Breast epithelium (tissue), 4 donors: ENCODE results near the gene NDEL1. TPM values are rescaled to one million over a fixed set of nuclear protein-coding genes. Genes with fewer than 3 reads are reported as not detected.

Source experiments
- DNase-seq, 2 donors: peaks; one replicate each; pipeline ENCODE4 v3.0.0-alpha.2; 2019; ENCODE audit warnings: low spot score in 2 of 2
- H3K27ac ChIP-seq, 2 donors: fragments of 200-600 bp; sonication (generic) in 1 of 2; one replicate each; pipeline ENCODE4 v1.5.1; 2016 to 2019; ENCODE audit warnings: mild to moderate bottlenecking in 1 of 2
- H3K27me3 ChIP-seq, 2 donors: fragments of 200-600 bp; sonication (generic) in 1 of 2; one replicate each; pipeline versions ENCODE4 v1.5.1 to v1.6.0; 2017 to 2019; ENCODE audit warnings: control low read depth in 1 of 2, mild to moderate bottlenecking in 1 of 2
- H3K36me3 ChIP-seq: fragments of 200-600 bp; one replicate; pipeline ENCODE4 v1.5.1; 2019
- H3K4me1 ChIP-seq, 2 donors: fragments of 200-600 bp; sonication (generic); one replicate each; pipeline ENCODE4 v1.5.1; 2016 to 2019; ENCODE audit warnings: control low read depth in 1 of 2
- H3K4me3 ChIP-seq, 3 donors: fragments of 200-600 bp; sonication (generic); 1 replicate in 2 of 3; 2 replicates in 1 of 3; pipeline ENCODE4 v1.5.1; 2016 to 2019; ENCODE audit warnings: mild to moderate bottlenecking in 3 of 3, moderate library complexity in 2 of 3
- H3K9me3 ChIP-seq, 2 donors: fragments of 200-600 bp; sonication (generic) in 1 of 2; one replicate each; pipeline ENCODE4 v1.5.1; 2016 to 2019; ENCODE audit warnings: control low read depth in 1 of 2
- POLR2A ChIP-seq: fragments of 450-650 bp; IDR thresholded peaks from one replicate; pipeline ENCODE4 v1.6.1; 2016; ENCODE audit warnings: antibody characterized with exemption, mild to moderate bottlenecking, moderate library complexity
- POLR2AphosphoS5 ChIP-seq, 3 donors: sonication (generic); formaldehyde crosslinking; IDR thresholded peaks; one replicate each; pipeline ENCODE4 v1.6.1; 2017; ENCODE audit warnings: antibody characterized with exemption in 3 of 3
- intact Hi-C: fragments of 100-400 bp; cut with DNase I; formaldehyde crosslinking; loops from one replicate; pipeline ENCODE4 v1.15.1; 2023; ENCODE audit warnings: low total_unique reads
- total RNA-seq, 3 donors: library from RNA; depleted of rRNA; stranded (reverse); fragments of >200 nt; gene quantifications; one replicate each; pipeline ENCODE4 v1.1.0, GENCODE V29; 2016
- TF ChIP-seq, protein P1 (sequence below), 3 donors: fragments of 450-650 bp; IDR thresholded peaks; one replicate each; pipeline ENCODE4 v1.5.1; 2016 to 2017; ENCODE audit warnings: antibody characterized with exemption in 3 of 3, mild to moderate bottlenecking in 3 of 3, moderate library complexity in 3 of 3

NDEL1 gene
- total RNA-seq, 3 donors from 2014 or later = 51.1 to 80.6 (median 61.4) TPM

- intact Hi-C loops = no loop called here
- Histone ChIP-seq H3K27me3 (no peaks in the 10 kb centered on the region), H3K27ac (peak overlapping the region in 1 of 2 donors; percentile 4), H3K4me3 (no peak overlapping the region), H3K4me1 (no peaks in the 10 kb centered on the region), H3K9me3 (no peaks in the 10 kb centered on the region), H3K36me3 (no peaks in the 10 kb centered on the region)
- TF ChIP-seq, protein P1, sequence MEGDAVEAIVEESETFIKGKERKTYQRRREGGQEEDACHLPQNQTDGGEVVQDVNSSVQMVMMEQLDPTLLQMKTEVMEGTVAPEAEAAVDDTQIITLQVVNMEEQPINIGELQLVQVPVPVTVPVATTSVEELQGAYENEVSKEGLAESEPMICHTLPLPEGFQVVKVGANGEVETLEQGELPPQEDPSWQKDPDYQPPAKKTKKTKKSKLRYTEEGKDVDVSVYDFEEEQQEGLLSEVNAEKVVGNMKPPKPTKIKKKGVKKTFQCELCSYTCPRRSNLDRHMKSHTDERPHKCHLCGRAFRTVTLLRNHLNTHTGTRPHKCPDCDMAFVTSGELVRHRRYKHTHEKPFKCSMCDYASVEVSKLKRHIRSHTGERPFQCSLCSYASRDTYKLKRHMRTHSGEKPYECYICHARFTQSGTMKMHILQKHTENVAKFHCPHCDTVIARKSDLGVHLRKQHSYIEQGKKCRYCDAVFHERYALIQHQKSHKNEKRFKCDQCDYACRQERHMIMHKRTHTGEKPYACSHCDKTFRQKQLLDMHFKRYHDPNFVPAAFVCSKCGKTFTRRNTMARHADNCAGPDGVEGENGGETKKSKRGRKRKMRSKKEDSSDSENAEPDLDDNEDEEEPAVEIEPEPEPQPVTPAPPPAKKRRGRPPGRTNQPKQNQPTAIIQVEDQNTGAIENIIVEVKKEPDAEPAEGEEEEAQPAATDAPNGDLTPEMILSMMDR (IDR thresholded peaks at IDR 0.05) = no peak
- TF ChIP-seq POLR2A = no peak
- TF ChIP-seq POLR2AphosphoS5 (IDR thresholded peaks at IDR 0.05) = no peak
- DNase-seq = no peak
These were observed 67.7 kb downstream of the NDEL1 start for GRCh38 chr17:8503368-8503767.

DNA sequence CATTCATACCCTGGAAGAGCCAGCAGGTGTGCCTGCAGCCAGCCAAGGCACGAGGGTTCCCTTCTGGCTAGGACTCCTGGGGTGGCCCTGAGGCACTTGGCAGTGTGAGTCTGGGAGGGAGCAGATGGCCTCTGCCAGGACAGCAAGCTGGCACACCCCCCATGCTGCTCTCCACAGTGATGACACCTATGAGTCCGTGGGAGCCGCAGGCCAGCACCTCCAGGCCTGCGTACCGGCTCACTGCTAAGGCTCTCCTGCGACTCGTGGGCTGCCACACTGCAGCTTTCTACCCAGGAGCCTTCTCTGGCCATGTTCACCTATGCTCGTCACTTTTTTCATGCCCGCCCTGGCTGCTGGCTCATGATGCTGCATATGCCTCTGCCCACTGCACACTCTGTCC is 68.1 kb downstream of the NDEL1 start:
- intact Hi-C loops = no loop called here
- Histone ChIP-seq H3K4me1 (no peaks in the 10 kb centered on the region), H3K27ac (peak overlapping the region in 1 of 2 donors; percentile 4), H3K4me3 (no peak overlapping the region), H3K9me3 (no peaks in the 10 kb centered on the region), H3K36me3 (no peaks in the 10 kb centered on the region), H3K27me3 (no peaks in the 10 kb centered on the region)
- TF ChIP-seq POLR2AphosphoS5 (IDR thresholded peaks at IDR 0.05) (no peak), POLR2A (no peak)
- TF ChIP-seq, protein P1 (IDR thresholded peaks at IDR 0.05) = no peak
- DNase-seq = no peak

DNA sequence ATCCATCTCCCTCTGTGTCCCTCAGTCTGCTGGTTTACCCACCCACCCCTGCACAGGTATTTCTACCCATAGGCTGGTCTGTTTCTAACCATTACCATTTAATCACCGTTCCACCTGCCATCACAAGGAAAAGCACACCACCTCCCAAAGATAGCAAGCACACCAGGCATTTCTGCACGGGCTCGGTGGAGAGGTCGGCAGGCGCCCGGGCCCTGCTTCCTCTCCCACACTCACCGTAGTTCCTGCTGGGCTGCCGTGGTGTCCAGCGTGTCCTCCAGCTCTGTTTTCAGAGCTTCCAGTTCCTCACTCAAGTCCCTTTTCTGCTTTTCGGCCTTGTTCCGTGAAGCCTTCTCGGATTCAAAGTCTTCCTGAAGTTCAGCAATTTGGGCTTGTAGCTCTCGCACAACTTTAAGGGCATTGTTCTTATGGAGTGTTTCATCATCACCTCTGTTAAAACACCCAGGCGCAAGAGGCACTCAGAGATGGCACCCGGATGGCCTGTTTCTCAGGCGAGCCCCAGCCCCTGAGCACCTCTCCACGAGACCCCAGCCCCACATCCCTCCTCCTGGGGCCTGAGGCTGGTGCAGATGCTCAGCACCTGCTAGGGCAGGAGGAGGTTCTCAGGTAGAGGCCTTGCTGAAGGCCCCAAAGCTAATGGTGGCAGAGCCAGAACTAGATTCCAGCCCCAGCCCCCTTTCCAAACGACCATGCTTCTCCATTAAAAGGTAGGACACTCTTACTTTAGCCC is 69.0 kb downstream of the NDEL1 start:
- intact Hi-C loops = no loop called here
- no peaks in the 10 kb centered on the region for H3K27me3 ChIP-seq
- TF ChIP-seq POLR2AphosphoS5 (IDR thresholded peaks at IDR 0.05) = no peak
- TF ChIP-seq POLR2A = no peak
- TF ChIP-seq, protein P1 (IDR thresholded peaks at IDR 0.05) = no peak
- no peaks in the 10 kb centered on the region for H3K36me3 ChIP-seq
- H3K4me1 ChIP-seq = no peaks in the 10 kb centered on the region
- H3K9me3 ChIP-seq = no peaks in the 10 kb centered on the region
- no peak overlapping the region for H3K27ac ChIP-seq
- H3K4me3 ChIP-seq = no peak overlapping the region
- DNase-seq = no peak

- Histone ChIP-seq H3K27ac (no peak overlapping the region), H3K36me3 (no peaks in the 10 kb centered on the region), H3K4me3 (no peak overlapping the region), H3K4me1 (no peaks in the 10 kb centered on the region), H3K9me3 (no peaks in the 10 kb centered on the region), H3K27me3 (no peaks in the 10 kb centered on the region)
- intact Hi-C loops = no loop called here
- no peak for DNase-seq
- TF ChIP-seq POLR2A (no peak), POLR2AphosphoS5 (IDR thresholded peaks at IDR 0.05) (no peak)
- TF ChIP-seq, protein P1 (IDR thresholded peaks at IDR 0.05) = no peak
These were observed 70.5 kb downstream of the NDEL1 start for GRCh38 chr17:8506145-8506544.

GRCh38 chr17:8514801-8515200 is 79.1 kb downstream of the NDEL1 start:
- Histone ChIP-seq H3K9me3 (no peaks in the 10 kb centered on the region), H3K27me3 (no peaks in the 10 kb centered on the region), H3K36me3 (no peaks in the 10 kb centered on the region), H3K4me3 (no peak overlapping the region), H3K27ac (no peak overlapping the region), H3K4me1 (no peaks in the 10 kb centered on the region)
- DNase-seq = no peak
- intact Hi-C loops = no loop called here
- TF ChIP-seq, protein P1 (IDR thresholded peaks at IDR 0.05) = no peak
- TF ChIP-seq POLR2A = no peak
- no peak for TF ChIP-seq POLR2AphosphoS5 (IDR thresholded peaks at IDR 0.05)

Other genes with a start within 250 kb of the NDEL1 start
- gene BORCS6, start 245.7 kb upstream of the NDEL1 start, total RNA-seq = 10 to 100 TPM in 2 of 3 donors, 1 to 10 TPM in 1; 8.5 to 11.5 (median 10.8) TPM
- gene AURKB, start 225.3 kb upstream of the NDEL1 start, total RNA-seq = 1 to 10 TPM in 2 of 3 donors, under 1 TPM in 1; 0.44 to 3.8 (median 1.6) TPM
- gene CTC1, start 187.8 kb upstream of the NDEL1 start, total RNA-seq = 10 to 100 TPM; 12.8 to 35.7 (median 32.1) TPM
- gene PFAS, start 186.6 kb upstream of the NDEL1 start, total RNA-seq = 10 to 100 TPM; 10.2 to 23.6 (median 18.7) TPM
- gene RANGRF, start 147.2 kb upstream of the NDEL1 start, total RNA-seq = 10 to 100 TPM; 22.1 to 25.2 (median 23.1) TPM
- 1 to 10 TPM in 2 of 3 donors, under 1 TPM in 1; 0.96 to 4.7 (median 3.3) TPM for gene SLC25A35, start 140.5 kb upstream of the NDEL1 start, total RNA-seq
- 10 to 100 TPM in 2 of 3 donors, 1 to 10 TPM in 1; 2.9 to 75.4 (median 11.5) TPM for gene ARHGEF15, start 125.6 kb upstream of the NDEL1 start, total RNA-seq
- gene ODF4, start 96.0 kb upstream of the NDEL1 start, total RNA-seq = not detected
- 1,000 to 10,000 TPM; 3,666 to 5,219 (median 4,419) TPM for gene RPL26, start 52.7 kb upstream of the NDEL1 start, total RNA-seq
- gene RNF222, start 38.1 kb upstream of the NDEL1 start, total RNA-seq = not detected
- 10 to 100 TPM; 46.2 to 54.7 (median 46.7) TPM for gene MYH10, start 194.8 kb downstream of the NDEL1 start, total RNA-seq